A673 (cell line): ENCODE results near the gene COL20A1. TPM values are rescaled to one million over a fixed set of nuclear protein-coding genes. Genes with fewer than 3 reads are reported as not detected.

ENCODE experiments used
- BruUV-seq: library from RNA; stranded (reverse); fragments of 400-500 nt; replicated peaks from 2 replicates; lab custom pipeline; 2021; lab: Mats Ljungman, UMichigan
- CTCF ChIA-PET: fragments of 300-600 bp; sonication (Branson Sonifier 250); formaldehyde crosslinking; loops from one replicate; lab custom pipeline; 2022; ENCODE audit warnings: antibody characterized with exemption; lab: Charles Lee
- POLR2A ChIA-PET: fragments of 300-600 bp; sonication (Branson Sonifier 250); formaldehyde crosslinking; loops from one replicate; lab custom pipeline; 2022; ENCODE audit warnings: antibody characterized with exemption; ENCODE audit not compliant: low non-redundant PET; lab: Charles Lee
- DNase-seq: peaks from one replicate; pipeline ENCODE4 v3.0.0-alpha.2; 2015; ENCODE audit warnings: low spot score
- H3K27ac ChIP-seq: fragments of 200-600 bp; sonication (generic); 2 replicates; pipeline ENCODE4 v1.5.1; 2016; ENCODE audit warnings: mixed run types, low read depth, mild to moderate bottlenecking, mixed read lengths, antibody characterized with exemption, low read length; ENCODE audit not compliant: poor library complexity, severe bottlenecking
- H3K27me3 ChIP-seq: fragments of 200-600 bp; sonication (generic); replicated peaks from 2 replicates; pipeline ENCODE4 v1.6.1; 2017; ENCODE audit warnings: mixed run types, low read depth, mild to moderate bottlenecking, mixed read lengths, antibody characterized with exemption, low read length; ENCODE audit not compliant: insufficient read depth, poor library complexity
- H3K36me3 ChIP-seq: fragments of 200-600 bp; sonication (generic); 2 replicates; pipeline ENCODE4 v1.6.1; 2016; ENCODE audit warnings: mixed run types, mild to moderate bottlenecking, mixed read lengths, antibody characterized with exemption, low read length; ENCODE audit not compliant: insufficient read depth, poor library complexity, severe bottlenecking
- H3K4me1 ChIP-seq: fragments of 200-600 bp; sonication (generic); 2 replicates; pipeline ENCODE4 v1.6.1; 2017; ENCODE audit warnings: mixed run types, mild to moderate bottlenecking, mixed read lengths, antibody characterized with exemption, low read length; ENCODE audit not compliant: insufficient read depth, poor library complexity, severe bottlenecking
- H3K4me3 ChIP-seq: fragments of 200-600 bp; sonication (generic); 2 replicates; pipeline ENCODE4 v1.5.1; 2016; ENCODE audit warnings: low read depth, mixed run types, mild to moderate bottlenecking, mixed read lengths, low read length; ENCODE audit not compliant: poor library complexity, severe bottlenecking
- H3K9me3 ChIP-seq: fragments of 200-600 bp; sonication (generic); 2 replicates; pipeline ENCODE4 v1.6.1; 2016; ENCODE audit warnings: mixed run types, low read depth, mild to moderate bottlenecking, mixed read lengths, antibody characterized with exemption, low read length; ENCODE audit not compliant: poor library complexity, severe bottlenecking
- EZH2 ChIP-seq: fragments of 200-600 bp; sonication (generic); IDR thresholded peaks from 2 replicates; pipeline ENCODE4 v1.6.1; 2017; ENCODE audit warnings: borderline replicate concordance, low read depth, mild to moderate bottlenecking, mixed read lengths, antibody characterized with exemption, low read length; ENCODE audit not compliant: poor library complexity, severe bottlenecking
- intact Hi-C: fragments of 100-400 bp; cut with micrococcal nuclease; formaldehyde crosslinking; loops from one replicate; pipeline ENCODE4 v1.10.0; 2022; ENCODE audit not compliant: unreplicated experiment
- total RNA-seq: library from RNA; stranded (reverse); gene quantifications from 2 replicates; pipeline ENCODE4 v1.2.3, GENCODE V29; 2021
- TF ChIP-seq, protein P1 (sequence below): fragments of 300-800, 200-600 bp; sonication (generic); conservative IDR thresholded peaks from 2 replicates; pipeline ENCODE4 v1.5.1; 2017; ENCODE audit warnings: low read depth, mild to moderate bottlenecking, antibody characterized with exemption, low read length, moderate library complexity, mixed read lengths

Gene COL20A1
- total RNA-seq, 1 experiment from 2014 or later, result not detected

DNA sequence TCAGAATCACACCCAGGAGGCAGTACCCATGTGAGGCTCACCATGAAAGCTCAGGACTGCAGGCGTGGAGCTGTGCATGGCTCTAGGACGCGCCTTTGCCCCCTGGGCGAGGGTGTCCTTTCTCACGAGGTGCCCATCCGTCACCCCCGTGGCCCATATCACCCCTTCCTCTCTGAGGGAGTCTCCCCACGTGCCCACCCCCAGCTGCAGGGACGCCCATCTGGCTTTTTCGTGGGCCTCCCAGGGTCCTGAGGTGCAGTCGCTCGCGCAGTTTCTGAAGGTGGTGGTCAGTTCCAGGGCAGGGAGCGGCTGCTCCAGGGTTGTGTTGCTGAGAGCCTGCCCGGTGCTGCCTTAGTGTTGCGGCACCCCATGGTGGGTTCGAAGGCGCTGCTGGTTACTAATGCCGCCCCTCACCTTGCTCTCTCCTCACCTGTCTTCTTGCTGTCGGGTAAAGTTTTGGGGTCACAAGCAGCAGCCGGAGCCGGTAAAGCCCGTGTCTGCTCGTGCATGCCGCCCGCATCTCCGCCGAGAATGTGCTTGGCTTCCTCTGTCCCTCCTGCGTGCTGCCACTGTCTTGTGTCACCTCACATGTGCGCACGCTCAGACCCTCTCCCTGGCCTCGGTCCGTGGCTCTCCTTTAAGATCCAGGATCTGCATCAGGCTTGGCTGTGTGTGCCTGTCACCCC, 9.4 kb upstream of the COL20A1 start:
- Histone ChIP-seq H3K36me3 (peaks cover 22% of the 10 kb centered on the region), H3K4me1 (no peaks in the 10 kb centered on the region), H3K9me3 (no peaks in the 10 kb centered on the region), H3K27ac (no peak overlapping the region), H3K4me3 (no peak overlapping the region), H3K27me3 (no peaks in the 10 kb centered on the region)
- no TSS peak for BruUV-seq
- CTCF ChIA-PET, result no interaction called here
- TF ChIP-seq, protein P1, sequence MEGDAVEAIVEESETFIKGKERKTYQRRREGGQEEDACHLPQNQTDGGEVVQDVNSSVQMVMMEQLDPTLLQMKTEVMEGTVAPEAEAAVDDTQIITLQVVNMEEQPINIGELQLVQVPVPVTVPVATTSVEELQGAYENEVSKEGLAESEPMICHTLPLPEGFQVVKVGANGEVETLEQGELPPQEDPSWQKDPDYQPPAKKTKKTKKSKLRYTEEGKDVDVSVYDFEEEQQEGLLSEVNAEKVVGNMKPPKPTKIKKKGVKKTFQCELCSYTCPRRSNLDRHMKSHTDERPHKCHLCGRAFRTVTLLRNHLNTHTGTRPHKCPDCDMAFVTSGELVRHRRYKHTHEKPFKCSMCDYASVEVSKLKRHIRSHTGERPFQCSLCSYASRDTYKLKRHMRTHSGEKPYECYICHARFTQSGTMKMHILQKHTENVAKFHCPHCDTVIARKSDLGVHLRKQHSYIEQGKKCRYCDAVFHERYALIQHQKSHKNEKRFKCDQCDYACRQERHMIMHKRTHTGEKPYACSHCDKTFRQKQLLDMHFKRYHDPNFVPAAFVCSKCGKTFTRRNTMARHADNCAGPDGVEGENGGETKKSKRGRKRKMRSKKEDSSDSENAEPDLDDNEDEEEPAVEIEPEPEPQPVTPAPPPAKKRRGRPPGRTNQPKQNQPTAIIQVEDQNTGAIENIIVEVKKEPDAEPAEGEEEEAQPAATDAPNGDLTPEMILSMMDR, result no peak
- no peak for TF ChIP-seq EZH2
- intact Hi-C loops, result no loop called here
- POLR2A ChIA-PET, result no interaction called here
- DNase-seq, result no peak

DNA sequence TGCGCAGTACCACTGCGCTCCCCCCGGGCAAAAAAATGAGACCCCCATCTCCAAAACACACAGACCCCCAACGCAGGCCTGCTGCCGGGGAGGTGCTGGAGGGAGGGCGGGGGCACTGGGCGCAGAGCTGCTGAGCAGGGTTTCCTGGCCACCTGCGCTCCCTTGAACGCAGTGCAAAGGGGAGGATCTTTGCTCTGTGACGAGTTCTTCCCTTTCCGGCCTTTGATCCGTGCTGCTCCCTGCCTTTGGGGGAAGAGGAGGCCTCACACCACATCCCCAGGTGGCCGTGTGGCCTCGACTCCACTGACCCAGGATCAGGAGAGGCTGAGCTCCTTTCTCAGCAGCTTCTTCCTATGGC, 8.9 kb upstream of the COL20A1 start:
- H3K36me3 ChIP-seq, result peaks cover 20% of the 10 kb centered on the region
- CTCF ChIA-PET, result no interaction called here
- POLR2A ChIA-PET, result no interaction called here

DNA sequence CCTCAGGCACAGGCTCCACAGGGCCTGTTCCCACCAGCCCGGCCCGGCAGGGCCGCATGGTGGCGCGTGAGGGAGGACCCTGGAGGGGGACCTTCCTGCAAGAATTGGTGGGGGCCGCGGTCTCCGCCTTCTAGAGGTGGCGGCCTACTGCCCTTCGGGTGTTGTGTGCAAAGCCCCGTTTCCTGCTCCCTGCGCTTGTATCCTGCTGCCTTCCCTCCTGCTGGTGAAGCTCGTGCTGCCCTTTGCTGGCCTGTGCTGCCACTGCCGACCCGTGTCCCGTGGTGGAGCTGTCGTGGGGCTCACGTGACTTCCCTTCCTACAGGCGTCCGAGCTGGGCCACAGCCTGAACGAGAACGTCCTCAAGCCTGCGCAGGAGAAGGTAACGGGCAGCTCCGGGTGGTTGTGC, 8.4 kb upstream of the COL20A1 start:
- H3K4me1 ChIP-seq, result no peaks in the 10 kb centered on the region
- intact Hi-C loops, result no loop called here
- ChIA-PET POLR2A (no interaction called here), CTCF (no interaction called here)
- no peak for DNase-seq
- H3K4me3 ChIP-seq, result no peak overlapping the region
- no peaks in the 10 kb centered on the region for H3K27me3 ChIP-seq
- no peak overlapping the region for H3K27ac ChIP-seq
- no peak for TF ChIP-seq EZH2
- TF ChIP-seq, protein P1, result no peak
- H3K36me3 ChIP-seq, result peaks cover 16% of the 10 kb centered on the region
- H3K9me3 ChIP-seq, result no peaks in the 10 kb centered on the region
- no TSS peak for BruUV-seq

More for the DNA sequence above, 8.9 kb upstream of the COL20A1 start:
- Histone ChIP-seq H3K27ac (no peak overlapping the region), H3K9me3 (no peaks in the 10 kb centered on the region), H3K4me3 (no peak overlapping the region), H3K27me3 (no peaks in the 10 kb centered on the region), H3K4me1 (no peaks in the 10 kb centered on the region)
- BruUV-seq, result no TSS peak
- intact Hi-C loops, result no loop called here
- no peak for DNase-seq
- no peak for TF ChIP-seq EZH2
- TF ChIP-seq, protein P1, result no peak
